ENCODE measurements around the gene ARHGEF37.

DNA sequence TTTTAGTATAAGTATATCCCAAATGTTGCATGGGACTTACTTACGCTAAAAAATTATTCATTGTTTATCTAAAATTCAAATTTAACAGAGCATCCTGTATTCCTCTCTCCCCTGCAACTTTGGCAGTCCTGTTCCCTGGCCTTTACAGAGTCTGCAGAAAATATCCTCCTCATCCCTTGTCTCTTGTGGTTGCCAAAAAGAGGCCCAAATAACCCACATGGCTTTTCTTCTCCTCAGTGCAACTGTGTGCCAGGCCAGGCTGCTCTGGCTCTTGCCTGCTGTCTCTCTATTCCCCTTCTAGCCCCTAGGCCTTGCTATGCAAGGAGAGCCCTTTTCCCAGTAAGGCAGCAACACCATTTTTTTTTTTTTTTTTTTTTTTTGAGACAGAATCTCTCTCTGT, 23.0 kb downstream of the ARHGEF37 start:
- TF ChIP-seq ELF4 (IDR thresholded peaks at IDR 0.05) (no peak), TARDBP (IDR thresholded peaks at IDR 0.05) (no peak), FOXA1 (IDR thresholded peaks at IDR 0.05) (no peak), BHLHE40 (IDR thresholded peaks at IDR 0.05; ENCODE audit: borderline replicate concordance) (no peak), FOXM1 (IDR thresholded peaks at IDR 0.05; ENCODE audit: borderline replicate concordance) (no peak), CTBP1 (IDR thresholded peaks at IDR 0.05; ENCODE audit: borderline replicate concordance) (no peak), SP1 (IDR thresholded peaks at IDR 0.05) (no peak), ZNF384 (IDR thresholded peaks at IDR 0.05) (no peak), LEF1 (IDR thresholded peaks at IDR 0.05; ENCODE audit: borderline replicate concordance) (no peak), HDGF (IDR thresholded peaks at IDR 0.05; ENCODE audit: borderline replicate concordance) (no peak), NFRKB (IDR thresholded peaks at IDR 0.05) (no peak), L3MBTL2 (conservative IDR thresholded peaks at IDR 0.05) (no peak)
